ENCODE data around the gene UFC1.

Gene UFC1

GRCh38 chr1:161163793-161164192 lies 10.0 kb downstream of the UFC1 start:
- Histone ChIP-seq H3K9me3 (ENCODE audit: control insufficient read depth, insufficient read depth, low read length) (no peaks in the 10 kb centered on the region), H3K36me3 (ENCODE audit: control insufficient read depth, low read length) (peaks cover 35% of the 10 kb centered on the region), H3K27ac (ENCODE audit: low read depth, low read length) (no peak overlapping the region), H3K9me2 (replicated peaks; ENCODE audit: control insufficient read depth, low read length) (no peaks in the 10 kb centered on the region), H3K4me1 (ENCODE audit: control insufficient read depth, low read length) (peaks cover 33% of the 10 kb centered on the region), H3K4me3 (ENCODE audit: low read length) (no peak overlapping the region), H3K79me2 (ENCODE audit: control insufficient read depth, low read length) (peaks cover 22% of the 10 kb centered on the region), H3K27me3 (ENCODE audit: control insufficient read depth, low read length) (no peaks in the 10 kb centered on the region), H3F3A (ENCODE audit: control insufficient read depth, insufficient read depth) (no peaks in the 10 kb centered on the region), H3K4me2 (ENCODE audit: low read length) (no peak overlapping the region), H4K20me1 (ENCODE audit: control insufficient read depth, insufficient read depth, low read depth, low read length) (no peaks in the 10 kb centered on the region)
- TF ChIP-seq CTCF (IDR thresholded peaks at IDR 0.05; ENCODE audit: low read depth, low read length, poor library complexity, severe bottlenecking) (no peak), EZH2phosphoT487 (IDR thresholded peaks at IDR 0.05; ENCODE audit: borderline replicate concordance, low read length) (no peak)

GRCh38 chr1:161164901-161165610 lies 11.3 kb downstream of the UFC1 start:
- Histone ChIP-seq H3K4me1 (ENCODE audit: control insufficient read depth, low read length) (peaks cover 27% of the 10 kb centered on the region), H3K36me3 (ENCODE audit: control insufficient read depth, low read length) (peaks cover 43% of the 10 kb centered on the region), H3K4me3 (ENCODE audit: low read length) (peak overlapping the region; percentile 95), H3K79me2 (ENCODE audit: control insufficient read depth, low read length) (peaks cover 16% of the 10 kb centered on the region), H4K20me1 (ENCODE audit: control insufficient read depth, insufficient read depth, low read depth, low read length) (no peaks in the 10 kb centered on the region), H3K4me2 (ENCODE audit: low read length) (peak overlapping the region; percentile 77), H3K27me3 (ENCODE audit: control insufficient read depth, low read length) (no peaks in the 10 kb centered on the region), H3F3A (ENCODE audit: control insufficient read depth, insufficient read depth) (no peaks in the 10 kb centered on the region), H3K9me2 (replicated peaks; ENCODE audit: control insufficient read depth, low read length) (no peaks in the 10 kb centered on the region), H3K9me3 (ENCODE audit: control insufficient read depth, insufficient read depth, low read length) (no peaks in the 10 kb centered on the region), H3K27ac (ENCODE audit: low read depth, low read length) (peak overlapping the region; percentile 41)
- TF ChIP-seq CTCF (IDR thresholded peaks at IDR 0.05; ENCODE audit: low read depth, low read length, poor library complexity, severe bottlenecking) (no peak), EZH2phosphoT487 (IDR thresholded peaks at IDR 0.05; ENCODE audit: borderline replicate concordance, low read length) (no peak)

- peaks cover 8% of the 10 kb centered on the region for H3K79me2 ChIP-seq (ENCODE audit: control insufficient read depth, low read length)
- H3F3A ChIP-seq (ENCODE audit: control insufficient read depth, insufficient read depth): no peaks in the 10 kb centered on the region
- peaks cover 51% of the 10 kb centered on the region for H3K36me3 ChIP-seq (ENCODE audit: control insufficient read depth, low read length)
- H3K27ac ChIP-seq (ENCODE audit: low read depth, low read length): peak within 1 kb of the TSS; percentile 41
- H3K9me2 ChIP-seq (replicated peaks; ENCODE audit: control insufficient read depth, low read length): no peaks in the 10 kb centered on the region
- peak; percentile 95 for TF ChIP-seq CTCF (IDR thresholded peaks at IDR 0.05; ENCODE audit: low read depth, low read length, poor library complexity, severe bottlenecking)
- TF ChIP-seq EZH2phosphoT487 (IDR thresholded peaks at IDR 0.05; ENCODE audit: borderline replicate concordance, low read length): no peak
- H3K4me1 ChIP-seq (ENCODE audit: control insufficient read depth, low read length): peaks cover 20% of the 10 kb centered on the region
- H3K27me3 ChIP-seq (ENCODE audit: control insufficient read depth, low read length): no peaks in the 10 kb centered on the region
- peak within 1 kb of the TSS; percentile 95 for H3K4me3 ChIP-seq (ENCODE audit: low read length)
- H3K4me2 ChIP-seq (ENCODE audit: low read length): peak within 1 kb of the TSS; percentile 77
- H4K20me1 ChIP-seq (ENCODE audit: control insufficient read depth, insufficient read depth, low read depth, low read length): no peaks in the 10 kb centered on the region
- H3K9me3 ChIP-seq (ENCODE audit: control insufficient read depth, insufficient read depth, low read length): no peaks in the 10 kb centered on the region
Observed at GRCh38 chr1:161165742-161166668, 12.2 kb downstream of the UFC1 start, which contains the start of gene PPOX. TSS of gene PPOX (plus strand) at chr1:161166426. CDS start at chr1:161166848, 422 bp downstream.

All from DOHH2 (cell line).